ENCODE measurements around the gene PUS3.
"Not testable (repeated sequence)": the region's sequence is repeated elsewhere in the genome, so short reads cannot be mapped to it uniquely, and the experiment has no call there.

Gene PUS3

GRCh38 chr11:125857670-125858069, 45.3 kb downstream of the PUS3 start:
- DNase-seq: not testable (repeated sequence)

GRCh38 chr11:125846188-125846587, 56.8 kb downstream of the PUS3 start:
- no peak for DNase-seq
